ENCODE measurements around the gene IVNS1ABP. TPM values are rescaled to one million over a fixed set of nuclear protein-coding genes. Genes with fewer than 3 reads are reported as not detected.
"Not testable (repeated sequence)": the region's sequence is repeated elsewhere in the genome, so short reads cannot be mapped to it uniquely, and the experiment has no call there.

IVNS1ABP gene
- total and polyA plus RNA-seq, 9 donors: 31.2 to 73.9 (median 54.2) TPM

GRCh38 chr1:185258676-185259075, 58.4 kb downstream of the IVNS1ABP start:
- no peaks in the 10 kb centered on the region for H3K9me3 ChIP-seq
- no peak for DNase-seq
- intact Hi-C loops (cut with DNase I): no loop called here
- no peaks in the 10 kb centered on the region for H3K36me3 ChIP-seq
- H3K4me1 ChIP-seq (ENCODE audit: insufficient read depth): no peaks in the 10 kb centered on the region
- no peak overlapping the region for H3K27ac ChIP-seq
- TF ChIP-seq POLR2A (IDR thresholded peaks at IDR 0.05) (no peak), EP300 (IDR thresholded peaks at IDR 0.05) (no peak), CTCF (IDR thresholded peaks at IDR 0.05) (no peak)
- 90 to 95% (median 92%) methylated on average over 1 of the region's 1 CpG for WGBS, 3 donors
- no peak overlapping the region for H3K4me3 ChIP-seq
- no peaks in the 10 kb centered on the region for H3K27me3 ChIP-seq

GRCh38 chr1:185257950-185258208, 59.2 kb downstream of the IVNS1ABP start:
- Histone ChIP-seq H3K36me3 (no peaks in the 10 kb centered on the region), H3K4me3 (no peak overlapping the region), H3K27me3 (no peaks in the 10 kb centered on the region), H3K27ac (no peak overlapping the region), H3K4me1 (ENCODE audit: insufficient read depth) (no peaks in the 10 kb centered on the region), H3K9me3 (no peaks in the 10 kb centered on the region)
- intact Hi-C loops (cut with DNase I): no loop called here
- no peak for DNase-seq
- TF ChIP-seq CTCF (IDR thresholded peaks at IDR 0.05) (no peak), EP300 (IDR thresholded peaks at IDR 0.05) (no peak), POLR2A (IDR thresholded peaks at IDR 0.05) (no peak)
- 71 to 78% (median 73%) methylated on average over 2 of the region's 2 CpGs for WGBS, 3 donors

- intact Hi-C loops (cut with DNase I); DNase-seq; H3K4me3 ChIP-seq; H3K36me3 ChIP-seq; H3K27ac ChIP-seq; H3K9me3 ChIP-seq; H3K4me1 ChIP-seq (ENCODE audit: insufficient read depth); H3K27me3 ChIP-seq: not testable (repeated sequence)
- WGBS, 3 donors: 93 to 97% (median 93%) methylated on average over 6 to 25 of the region's 32 CpGs
Measured at GRCh38 chr1:185257116-185257949, 59.7 kb downstream of the IVNS1ABP start.

GRCh38 chr1:185255595-185255994, 61.4 kb downstream of the IVNS1ABP start:
- intact Hi-C loops (cut with DNase I); H3K36me3 ChIP-seq; H3K4me1 ChIP-seq (ENCODE audit: insufficient read depth); H3K27ac ChIP-seq; H3K4me3 ChIP-seq; DNase-seq; H3K9me3 ChIP-seq; H3K27me3 ChIP-seq: not testable (repeated sequence)
- WGBS, 3 donors: 86 to 94% (median 88%) methylated on average over 5 of the region's 6 CpGs

GRCh38 chr1:185252404-185252803, 64.6 kb downstream of the IVNS1ABP start:
- 100% methylated on average over 1 of the region's 1 CpG; no CpG with 5 or more reads in 2 of the 3 donors for WGBS, 3 donors
- H3K9me3 ChIP-seq; intact Hi-C loops (cut with DNase I): not testable (repeated sequence)

GRCh38 chr1:185251928-185252327, 65.1 kb downstream of the IVNS1ABP start:
- WGBS, 3 donors: 97 to 100% (median 98%) methylated on average over 3 of the region's 4 CpGs
- H3K27me3 ChIP-seq; H3K36me3 ChIP-seq; DNase-seq; H3K4me1 ChIP-seq (ENCODE audit: insufficient read depth); intact Hi-C loops (cut with DNase I); H3K9me3 ChIP-seq; H3K4me3 ChIP-seq; H3K27ac ChIP-seq: not testable (repeated sequence)

More at GRCh38 chr1:185252404-185252803, 64.6 kb downstream of the IVNS1ABP start:
- not testable (repeated sequence) for DNase-seq; H3K4me3 ChIP-seq; H3K4me1 ChIP-seq (ENCODE audit: insufficient read depth); H3K36me3 ChIP-seq; H3K27me3 ChIP-seq; H3K27ac ChIP-seq
